GM18502 (cell line): Measurements from ENCODE around the gene EBLN1.
A peak's percentile ranks its signal among the peaks of the same experiment; 100 is the strongest.

ENCODE experiments used
- ATAC-seq: cut with Tn5 transposase; IDR thresholded peaks from one replicate; pipeline ENCODE4 v1.9.1; 2021; ENCODE audit warnings: mild to moderate bottlenecking; ENCODE audit not compliant: unreplicated experiment, poor library complexity

The EBLN1 gene

GRCh38 chr10:22217842-22218241 lies at the start of gene EBLN1:
EBLN1 (minus strand) TSS chr10:22218015; CDS start chr10:22209983, 8,032 bp downstream.
- ATAC-seq = no peak

- ATAC-seq = no peak
Observed at GRCh38 chr10:22265839-22266537, 48.2 kb upstream of the EBLN1 start.

GRCh38 chr10:22263106-22263505 lies 45.3 kb upstream of the EBLN1 start:
- no peak for ATAC-seq

- no peak for ATAC-seq
Observed at GRCh38 chr10:22259280-22259679, 41.5 kb upstream of the EBLN1 start.

GRCh38 chr10:22258471-22258870 lies 40.7 kb upstream of the EBLN1 start:
- no peak for ATAC-seq

GRCh38 chr10:22253580-22253882 lies 35.7 kb upstream of the EBLN1 start:
- no peak for ATAC-seq

- ATAC-seq = peak; percentile 43
Observed at GRCh38 chr10:22252801-22253579, 35.2 kb upstream of the EBLN1 start.

GRCh38 chr10:22252224-22252800 lies 34.5 kb upstream of the EBLN1 start:
- peak; percentile 68 for ATAC-seq

- ATAC-seq = peak; percentile 58
Observed at GRCh38 chr10:22251751-22252223, 34.0 kb upstream of the EBLN1 start.

GRCh38 chr10:22250897-22251660 lies 33.3 kb upstream of the EBLN1 start:
- ATAC-seq = no peak

- no peak for ATAC-seq
Observed at GRCh38 chr10:22247636-22248035, 29.8 kb upstream of the EBLN1 start.

GRCh38 chr10:22246680-22247391 lies 29.0 kb upstream of the EBLN1 start:
- no peak for ATAC-seq

- ATAC-seq = no peak
Observed at GRCh38 chr10:22245567-22245966, 27.8 kb upstream of the EBLN1 start.

- ATAC-seq = no peak
Observed at GRCh38 chr10:22244855-22245254, 27.0 kb upstream of the EBLN1 start.

GRCh38 chr10:22244001-22244400 lies 26.2 kb upstream of the EBLN1 start:
- ATAC-seq = no peak

GRCh38 chr10:22243321-22243720 lies 25.5 kb upstream of the EBLN1 start:
- ATAC-seq = no peak

GRCh38 chr10:22231260-22231659 lies 13.4 kb upstream of the EBLN1 start:
- ATAC-seq = no peak

GRCh38 chr10:22230158-22230833 lies 12.5 kb upstream of the EBLN1 start:
- no peak for ATAC-seq

GRCh38 chr10:22229802-22230157 lies 12.0 kb upstream of the EBLN1 start:
- ATAC-seq = no peak
